Heart right ventricle (tissue), 16 donors: ENCODE results near the gene FAM184B. TPM values are rescaled to one million over a fixed set of nuclear protein-coding genes. Genes with fewer than 3 reads are reported as not detected.

Experiments used
- ATAC-seq, 8 donors: fragments of 200-7000 bp; cut with Tn5 transposase; one replicate each; pipeline ENCODE4 v1.9.1; 2020; ENCODE audit warnings: mild to moderate bottlenecking in 8 of 8, moderate library complexity in 8 of 8, moderate number of reproducible peaks in 1 of 8
- DNase-seq, 2 donors: peaks; one replicate each; pipeline ENCODE4 v3.0.0-alpha.2; 2020
- H3K27ac ChIP-seq, 10 donors: fragments of 200-600 bp; sonication (generic) in 2 of 10; one replicate each; pipeline versions ENCODE4 v1.5.0 to v1.8.0; 2020 to 2022; ENCODE audit warnings: mild to moderate bottlenecking in 3 of 10
- H3K27me3 ChIP-seq, 7 donors: fragments of 200-600 bp; one replicate each; pipeline ENCODE4 v1.8.0; 2021 to 2022; ENCODE audit warnings: mild to moderate bottlenecking in 2 of 7
- H3K36me3 ChIP-seq, 9 donors: fragments of 200-600 bp; sonication (generic) in 1 of 9; one replicate each; pipeline versions ENCODE4 v1.5.0 to v1.8.0; 2020 to 2022; ENCODE audit warnings: mild to moderate bottlenecking in 2 of 9
- H3K4me1 ChIP-seq, 9 donors: fragments of 200-600 bp; sonication (generic) in 1 of 9; one replicate each; pipeline versions ENCODE4 v1.5.0 to v1.8.0; 2020 to 2022; ENCODE audit warnings: mild to moderate bottlenecking in 4 of 9
- H3K4me3 ChIP-seq, 10 donors: fragments of 200-600 bp; sonication (generic) in 2 of 10; one replicate each; pipeline versions ENCODE4 v1.5.0 to v1.8.0; 2020 to 2022; ENCODE audit warnings: mild to moderate bottlenecking in 7 of 10, moderate library complexity in 2 of 10
- H3K9me3 ChIP-seq, 11 donors: fragments of 200-600 bp in 10 of 11; sonication (generic) in 2 of 11; one replicate each; pipeline versions ENCODE4 v1.5.0 to v1.8.0; 2013 to 2022; ENCODE audit warnings: mild to moderate bottlenecking in 2 of 11, control low read depth in 1 of 11, moderate library complexity in 1 of 11
- CTCF ChIP-seq, 9 donors: fragments of 200-600 bp; sonication (generic) in 2 of 9; IDR thresholded peaks; one replicate each; pipeline versions ENCODE4 v1.5.0 to v1.8.0; 2021 to 2022; ENCODE audit warnings: antibody characterized with exemption in 9 of 9, mild to moderate bottlenecking in 5 of 9, moderate library complexity in 1 of 9
- WGBS, 2 donors: extraction: QIAGEN DNeasy Blood & Tissue Kit; methylation state at CpG; one replicate each; pipeline ENCODE4 v1.1.7; 2013; ENCODE audit warnings: inconsistent platforms in 1 of 2; 5-methylcytosine and 5-hydroxymethylcytosine counted together
- intact Hi-C, 10 donors: fragments of 100-400 bp; cut with DNase I; formaldehyde crosslinking; loops; one replicate each; pipeline versions ENCODE4 v1.11.1 to v1.14.2; 2022
- polyA plus RNA-seq, 2 donors: library from polyadenylated mRNA; stranded (reverse); fragments of 200-250 nt; gene quantifications; one replicate each; pipeline ENCODE4 v1.2.3, GENCODE V29; 2013
- total RNA-seq, 10 donors: library from RNA; stranded (reverse); fragmentation: NEBNext Ultra II Directional in 3 of 10; extraction: Animal tissue kit (Norgen Biotek cat#: 25700) in 3 of 10; gene quantifications; one replicate each; pipeline versions ENCODE4 v1.2.1 to v1.2.4, GENCODE V29; 2021 to 2023
- donor health status: Arrhythmogenic right ventricular cardiomyopathy.
- donor health status: ischemic (EF 13 %, LVEDD 7.1; RV severe dilation, severe dysfunction).
- donor health status: healthy with polysubstance abuse.
- donor health status: DM: no; HTN: yes; CAD: no.
- donor health status: DM: no; HTN: no; CAD: no.
- donor health status: ischemic (EF 25% LVEDD 6.9; RV normal size, moderate dysfunction).
- donor health status: ischemic (EF 25% LVEDD 5.7; RV mildly dilated, moderate dysfunction).
- donor health status: healthy.
- donor health status: DM: yes; HTN: yes; CAD: no.
- donor health status: Ischemic cardiomyopathy.
- donor health status: ischemic (EF 35%, LVEDD 5.7; RV mildly dilated, moderate dysfunction).
- donor health status: nonischemic (EF 11% LVEDD 7.7; RV severe dilation, severe dysfunction).
- donor health status: DM: yes; HTN: yes; CAD: no.
- donor health status: PGD.
- donor health status: ischemic (EF 29% LVEDD 5.4; RV normal size, mild dysfunction).
- donor health status: nonischemic (EF 23%, LVEDD 6.1; RV moderate dilation, normal function).

Gene FAM184B
- total and polyA plus RNA-seq, 12 donors: 0.01 to 0.07 TPM; not detected in 10

- peaks cover 0 to 63% (median 41%) of the 10 kb centered on the region in 9 donors for H3K4me1 ChIP-seq
- H3K27me3 ChIP-seq: no peaks in the 10 kb centered on the region
- intact Hi-C loops: loop anchor here in 7 of 10 donors (2.0 to 10.0 kb wide), 9 partner anchors 196 to 784 kb away; partner anchors contain the start of genes LCORL (in 3 of the 7), LAP3 (in 1 of the 7) and MED28 (in 1 of the 7)
- no peaks in the 10 kb centered on the region for H3K36me3 ChIP-seq
- peak in 2 of 8 donors; percentile 16 to 56 for ATAC-seq
- peak overlapping the region in 2 of 10 donors; percentile 97 for H3K27ac ChIP-seq
- 0 to 1% methylated on average over 36 to 48 of the region's 48 CpGs for WGBS, 2 donors
- DNase-seq: peak in 1 of 2 donors; percentile 25
- no peak for TF ChIP-seq CTCF (IDR thresholded peaks at IDR 0.05)
- H3K9me3 ChIP-seq: no peaks in the 10 kb centered on the region
- H3K4me3 ChIP-seq: peak overlapping the region; percentile 63 to 91 (median 84)
Observed at GRCh38 chr4:17811078-17811603, 29.7 kb upstream of the FAM184B start.

DNA sequence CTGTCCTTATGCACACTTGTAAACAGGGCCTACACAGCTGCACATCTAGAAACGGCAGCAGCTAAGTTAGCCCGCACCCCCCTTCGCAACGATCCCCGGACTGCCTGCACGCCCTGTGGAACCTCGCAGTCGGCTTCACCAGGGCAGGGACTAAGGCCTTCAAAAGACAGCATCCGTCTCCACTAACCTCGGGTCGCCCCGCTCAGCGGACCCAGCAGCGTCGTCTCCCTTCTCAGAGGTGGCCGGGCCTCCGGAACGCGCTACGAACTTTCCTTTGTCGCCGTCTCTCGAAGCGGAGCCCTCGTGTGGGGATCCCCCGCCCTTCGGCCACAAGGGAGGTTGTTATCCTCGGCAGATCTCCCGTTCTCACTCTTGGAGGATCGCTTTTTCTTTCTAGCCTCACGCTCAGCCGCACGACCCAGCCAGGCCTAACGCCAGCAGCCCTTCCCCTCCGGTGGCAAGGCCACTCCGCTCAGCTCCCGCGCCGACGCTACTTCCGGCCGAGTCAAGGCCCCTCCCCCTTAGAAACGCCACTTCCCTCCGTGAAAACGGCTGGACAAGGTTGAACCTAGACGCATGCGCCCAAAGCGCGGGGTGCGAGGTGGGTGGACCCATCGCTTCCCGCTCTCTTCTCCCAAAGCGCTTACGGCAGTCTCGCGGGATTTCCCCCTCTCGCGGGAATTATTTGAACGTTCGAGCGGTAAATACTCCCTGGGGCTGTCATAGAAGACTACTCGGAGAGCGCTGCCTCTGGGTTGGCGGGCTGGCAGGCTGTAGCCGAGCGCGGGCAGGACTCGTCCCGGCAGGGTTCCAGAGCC, 29.0 kb upstream of the FAM184B start, which contains the start of the genes DCAF16 and NCAPG:
DCAF16 (minus strand) TSS at position 498 of the 818 bp plus-strand sequence. CDS start 6,616 bp downstream, outside the sequence.
NCAPG (plus strand) TSS at position 720 of the 818 bp plus-strand sequence. CDS start 99 bp downstream, outside the sequence.
- intact Hi-C loops: loop anchor here in 7 of 10 donors (1.0 to 10.0 kb wide), 10 partner anchors 196 to 784 kb away; partner anchors contain the start of genes LCORL (in 3 of the 7), LAP3 (in 1 of the 7) and MED28 (in 1 of the 7)
- peaks cover 0 to 63% (median 41%) of the 10 kb centered on the region in 9 donors for H3K4me1 ChIP-seq
- no peak for TF ChIP-seq CTCF (IDR thresholded peaks at IDR 0.05)

DNA sequence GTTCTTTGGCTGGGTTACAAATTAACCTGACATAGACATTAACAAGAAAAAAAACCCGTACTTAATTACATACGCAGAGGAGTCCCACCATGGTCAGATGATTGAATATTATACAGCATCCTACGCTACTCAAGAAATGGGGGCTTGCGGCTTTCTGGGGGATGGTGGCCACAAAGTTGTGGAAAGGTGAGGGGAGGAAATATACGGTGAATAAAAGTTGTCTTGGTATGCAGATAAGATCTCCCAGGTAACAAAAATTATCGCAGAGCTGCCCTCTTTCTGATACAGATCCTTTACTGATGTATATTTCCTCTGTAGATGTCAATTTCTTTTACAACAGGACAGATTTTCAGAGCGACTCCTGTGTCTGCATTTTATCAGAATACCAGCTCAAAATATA, 28.2 kb upstream of the FAM184B start:
- 2 to 4% methylated on average over 7 of the region's 7 CpGs for WGBS, 2 donors
- DNase-seq (no peak), ATAC-seq (no peak)
- intact Hi-C loops: loop anchor here in 9 of 10 donors (1.0 to 10.0 kb wide), 13 partner anchors 185 to 785 kb away; partner anchors contain the start of genes LCORL (in 5 of the 9), LAP3 (in 2 of the 9) and MED28 (in 2 of the 9)
- Histone ChIP-seq H3K27ac (peak overlapping the region; percentile 88 to 98 (median 95)), H3K4me1 (peaks cover 0 to 62% (median 41%) of the 10 kb centered on the region in 9 donors), H3K36me3 (peaks cover 0 to 7% (median 0%) of the 10 kb centered on the region in 9 donors), H3K27me3 (no peaks in the 10 kb centered on the region), H3K9me3 (no peaks in the 10 kb centered on the region), H3K4me3 (peak overlapping the region; percentile 63 to 91 (median 84))
- no peak for TF ChIP-seq CTCF (IDR thresholded peaks at IDR 0.05)

More for the DNA sequence above, 29.0 kb upstream of the FAM184B start, which contains the start of the genes DCAF16 and NCAPG:
- Histone ChIP-seq H3K4me3 (peak within 1 kb of the TSS; percentile 63 to 91 (median 84)), H3K27me3 (no peaks in the 10 kb centered on the region), H3K9me3 (no peaks in the 10 kb centered on the region), H3K27ac (peak within 1 kb of the TSS; percentile 88 to 98 (median 95)), H3K36me3 (no peaks in the 10 kb centered on the region)
- DNase-seq (peak; percentile 99 to 100), ATAC-seq (peak; percentile 100)
- WGBS, 2 donors: 0% methylated on average over 69 of the region's 69 CpGs

- Histone ChIP-seq H3K4me3 (peak overlapping the region in 7 of 10 donors; percentile 8 to 91 (median 26)), H3K27me3 (no peaks in the 10 kb centered on the region), H3K36me3 (peaks cover 0 to 30% (median 14%) of the 10 kb centered on the region in 9 donors), H3K4me1 (peaks cover 0 to 53% (median 41%) of the 10 kb centered on the region in 9 donors), H3K9me3 (no peaks in the 10 kb centered on the region), H3K27ac (peak overlapping the region in 1 of 10 donors; percentile 12)
- WGBS, 2 donors: 27 to 38% methylated on average over 6 of the region's 6 CpGs
- ATAC-seq (no peak), DNase-seq (no peak)
- intact Hi-C loops: loop anchor here in 9 of 10 donors (2.0 to 10.0 kb wide), 8 partner anchors 183 to 263 kb away; partner anchors contain the start of genes LCORL (in 2 of the 9), LAP3 (in 1 of the 9) and MED28 (in 1 of the 9)
- no peak for TF ChIP-seq CTCF (IDR thresholded peaks at IDR 0.05)
Observed at GRCh38 chr4:17807446-17807845, 26.0 kb upstream of the FAM184B start.
